ENCODE results near the gene DGKQ. TPM values are rescaled to one million over a fixed set of nuclear protein-coding genes. Genes with fewer than 3 reads are reported as not detected.

The DGKQ gene
- total and polyA plus RNA-seq, 9 of the 15 experiments (the other 6 are each of a cell fraction or from before 2014, with no cell fraction given) = 0.17 to 22.0 (median 5.6) TPM

DNA sequence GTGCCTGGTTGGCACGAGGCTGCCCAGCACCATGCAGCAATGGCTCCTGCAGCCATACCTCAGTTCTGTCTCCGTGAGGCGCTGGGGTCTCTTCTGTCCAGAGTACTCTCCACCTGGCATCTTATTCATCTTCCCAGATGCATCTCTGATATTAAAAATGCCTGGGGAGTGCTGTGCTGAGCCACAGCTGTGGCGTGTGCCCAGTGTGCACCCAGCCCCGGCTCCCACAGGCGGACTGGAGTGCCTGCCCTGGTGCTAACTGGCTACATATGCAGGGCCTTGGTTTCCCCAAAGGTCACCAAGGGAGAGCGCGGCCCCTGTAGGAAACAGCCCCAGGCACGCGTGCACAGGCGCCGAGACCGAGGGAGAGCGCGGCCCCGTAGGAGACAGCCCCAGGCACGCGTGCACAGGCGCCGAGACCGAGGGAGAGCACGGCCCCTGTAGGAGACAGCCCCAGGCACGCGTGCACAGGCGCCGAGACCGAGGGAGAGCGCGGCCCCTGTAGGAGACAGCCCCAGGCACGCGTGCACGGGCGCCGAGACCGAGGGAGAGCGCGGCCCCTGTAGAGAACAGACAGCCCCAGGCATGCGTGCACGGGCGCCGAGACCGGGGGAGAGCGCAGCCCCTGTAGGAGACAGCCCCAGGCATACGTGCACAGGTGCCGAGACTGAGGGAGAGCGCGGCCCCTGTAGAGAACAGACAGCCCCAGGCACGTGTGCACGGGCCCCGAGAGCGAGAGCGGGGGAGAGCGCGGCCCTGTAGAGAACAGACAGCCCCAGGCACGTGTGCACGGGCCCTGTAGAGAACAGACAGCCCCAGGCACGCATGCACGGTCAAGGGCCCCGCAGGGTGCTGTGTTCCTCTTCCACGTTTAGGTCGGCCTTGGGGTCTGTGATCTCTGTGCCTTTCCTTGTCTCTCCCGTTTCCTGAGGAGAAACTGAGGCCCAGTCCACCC is 26.6 kb downstream of the DGKQ start:
- 0 out of 2 replicates have a peak, but pooled peaks cover 4% of the 10 kb centered on the region for H4K20me1 ChIP-seq (replicated peaks; ENCODE audit: control insufficient read depth, insufficient read depth, low read length)
- WGBS (ENCODE audit: insufficient coverage, low coverage, missing lambda C conversion rate) = 71% methylated on average over 35 of the region's 62 CpGs
- DNase-seq (ENCODE audit: extremely low read depth in 1 of 4, low spot score in 3 of 4) (no peak), FAIRE-seq (no peak), ATAC-seq (no peak)
- no peaks in the 10 kb centered on the region for H3K9me3 ChIP-seq (replicated peaks; ENCODE audit: control insufficient read depth, insufficient read depth, low read depth, low read length)
- H3K9me1 ChIP-seq (ENCODE audit: control insufficient read depth, insufficient read depth, low read length) = no peaks in the 10 kb centered on the region
- ChIA-PET POLR2A (no interaction called here), CTCF (ENCODE audit: low intra/inter-chr PET ratio) (no interaction called here)
- peak overlapping the region in 1 of 2 experiments; percentile 26; a peak in 1 of 4 replicates for H3K9ac ChIP-seq (ENCODE audit: insufficient read depth in 1 of 2, low read depth in 2 of 2, low read length in 2 of 2)
- H3K79me2 ChIP-seq (ENCODE audit: control insufficient read depth, insufficient read depth, low read length) = no peaks in the 10 kb centered on the region
- TF ChIP-seq OTX1 (CRISPR knock-in tag; IDR thresholded peaks at IDR 0.05) = no peak
- TF ChIP-seq HSF4 (CRISPR knock-in tag; IDR thresholded peaks at IDR 0.05; ENCODE audit: borderline replicate concordance) = no peak
- TF ChIP-seq, protein P1, sequence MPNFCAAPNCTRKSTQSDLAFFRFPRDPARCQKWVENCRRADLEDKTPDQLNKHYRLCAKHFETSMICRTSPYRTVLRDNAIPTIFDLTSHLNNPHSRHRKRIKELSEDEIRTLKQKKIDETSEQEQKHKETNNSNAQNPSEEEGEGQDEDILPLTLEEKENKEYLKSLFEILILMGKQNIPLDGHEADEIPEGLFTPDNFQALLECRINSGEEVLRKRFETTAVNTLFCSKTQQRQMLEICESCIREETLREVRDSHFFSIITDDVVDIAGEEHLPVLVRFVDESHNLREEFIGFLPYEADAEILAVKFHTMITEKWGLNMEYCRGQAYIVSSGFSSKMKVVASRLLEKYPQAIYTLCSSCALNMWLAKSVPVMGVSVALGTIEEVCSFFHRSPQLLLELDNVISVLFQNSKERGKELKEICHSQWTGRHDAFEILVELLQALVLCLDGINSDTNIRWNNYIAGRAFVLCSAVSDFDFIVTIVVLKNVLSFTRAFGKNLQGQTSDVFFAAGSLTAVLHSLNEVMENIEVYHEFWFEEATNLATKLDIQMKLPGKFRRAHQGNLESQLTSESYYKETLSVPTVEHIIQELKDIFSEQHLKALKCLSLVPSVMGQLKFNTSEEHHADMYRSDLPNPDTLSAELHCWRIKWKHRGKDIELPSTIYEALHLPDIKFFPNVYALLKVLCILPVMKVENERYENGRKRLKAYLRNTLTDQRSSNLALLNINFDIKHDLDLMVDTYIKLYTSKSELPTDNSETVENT (CRISPR knock-in tag; IDR thresholded peaks at IDR 0.05) = no peak
- no peak for TF ChIP-seq TCF3 (CRISPR knock-in tag; IDR thresholded peaks at IDR 0.05)
- no peak for TF ChIP-seq HDAC3 (IDR thresholded peaks at IDR 0.05; ENCODE audit: borderline replicate concordance, partially characterized antibody)
- TF ChIP-seq HCFC1 (IDR thresholded peaks at IDR 0.05; ENCODE audit: low read depth, low read length) = no peak
- TF ChIP-seq, protein P2, sequence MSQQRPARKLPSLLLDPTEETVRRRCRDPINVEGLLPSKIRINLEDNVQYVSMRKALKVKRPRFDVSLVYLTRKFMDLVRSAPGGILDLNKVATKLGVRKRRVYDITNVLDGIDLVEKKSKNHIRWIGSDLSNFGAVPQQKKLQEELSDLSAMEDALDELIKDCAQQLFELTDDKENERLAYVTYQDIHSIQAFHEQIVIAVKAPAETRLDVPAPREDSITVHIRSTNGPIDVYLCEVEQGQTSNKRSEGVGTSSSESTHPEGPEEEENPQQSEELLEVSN (IDR thresholded peaks at IDR 0.05; ENCODE audit: borderline replicate concordance in 1 of 2, extremely low read depth in 1 of 2, insufficient read depth in 1 of 2, insufficient read length in 1 of 2, low read depth in 1 of 2, low read length in 1 of 2, poor library complexity in 1 of 2, severe bottlenecking in 1 of 2) = no peak
- TF ChIP-seq, protein P3, sequence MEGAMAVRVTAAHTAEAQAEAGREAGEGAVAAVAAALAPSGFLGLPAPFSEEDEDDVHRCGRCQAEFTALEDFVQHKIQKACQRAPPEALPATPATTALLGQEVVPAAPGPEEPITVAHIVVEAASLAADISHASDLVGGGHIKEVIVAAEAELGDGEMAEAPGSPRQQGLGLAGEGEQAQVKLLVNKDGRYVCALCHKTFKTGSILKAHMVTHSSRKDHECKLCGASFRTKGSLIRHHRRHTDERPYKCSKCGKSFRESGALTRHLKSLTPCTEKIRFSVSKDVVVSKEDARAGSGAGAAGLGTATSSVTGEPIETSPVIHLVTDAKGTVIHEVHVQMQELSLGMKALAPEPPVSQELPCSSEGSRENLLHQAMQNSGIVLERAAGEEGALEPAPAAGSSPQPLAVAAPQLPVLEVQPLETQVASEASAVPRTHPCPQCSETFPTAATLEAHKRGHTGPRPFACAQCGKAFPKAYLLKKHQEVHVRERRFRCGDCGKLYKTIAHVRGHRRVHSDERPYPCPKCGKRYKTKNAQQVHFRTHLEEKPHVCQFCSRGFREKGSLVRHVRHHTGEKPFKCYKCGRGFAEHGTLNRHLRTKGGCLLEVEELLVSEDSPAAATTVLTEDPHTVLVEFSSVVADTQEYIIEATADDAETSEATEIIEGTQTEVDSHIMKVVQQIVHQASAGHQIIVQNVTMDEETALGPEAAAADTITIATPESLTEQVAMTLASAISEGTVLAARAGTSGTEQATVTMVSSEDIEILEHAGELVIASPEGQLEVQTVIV (CRISPR knock-in tag; IDR thresholded peaks at IDR 0.05; ENCODE audit: borderline replicate concordance) = no peak
- TF ChIP-seq KAT7 (CRISPR knock-in tag; IDR thresholded peaks at IDR 0.05; ENCODE audit: borderline replicate concordance) = no peak
- no peak for TF ChIP-seq EWSR1 (IDR thresholded peaks at IDR 0.05; ENCODE audit: borderline replicate concordance, low read depth, partially characterized antibody)
- no peak for TF ChIP-seq NFXL1 (CRISPR knock-in tag; IDR thresholded peaks at IDR 0.05)
- TF ChIP-seq TEAD1 (CRISPR knock-in tag; IDR thresholded peaks at IDR 0.05) = no peak
- no peak for TF ChIP-seq NEUROD1 (IDR thresholded peaks at IDR 0.05; ENCODE audit: borderline replicate concordance, low read depth, low read length, partially characterized antibody)
- no peak overlapping the region for H2AFZ ChIP-seq (ENCODE audit: low read depth, low read length)
- H3K4me1 ChIP-seq (replicated peaks in 1 of 2; ENCODE audit: control insufficient read depth in 2 of 2, insufficient read depth in 2 of 2, low read length in 2 of 2) = peaks cover 0 to 44% of the 10 kb centered on the region in 2 experiments; a peak in 2 of 5 replicates
- in situ Hi-C loops (cut with MboI) (no loop called here), intact Hi-C loops (cut with micrococcal nuclease) (no loop called here)
- no peak overlapping the region for H3K27ac ChIP-seq (ENCODE audit: extremely low read depth, low read depth, low read length)
- no peak overlapping the region for H3K4me2 ChIP-seq (ENCODE audit: insufficient read depth, low read length)
- H3K4me3 ChIP-seq = no peak overlapping the region
- no peaks in the 10 kb centered on the region for H3K36me3 ChIP-seq (ENCODE audit: control insufficient read depth, insufficient read depth, low read length)
- BruUV-seq (replicated peaks) = no TSS peak
- H3K27me3 ChIP-seq (ENCODE audit: control insufficient read depth in 2 of 2, insufficient read depth in 2 of 2, low read length in 2 of 2) = no peaks in the 10 kb centered on the region
